GM23248 (cell line): ENCODE results near the gene MSRB3. TPM values are rescaled to one million over a fixed set of nuclear protein-coding genes. Genes with fewer than 3 reads are reported as not detected.

Source experiments
- DNase-seq: peaks from one replicate; pipeline ENCODE4 v3.0.0-alpha.2; 2015
- H2AFZ ChIP-seq: fragments of 200-600 bp; sonication (generic); 2 replicates; pipeline ENCODE4 v1.6.1; 2016; ENCODE audit warnings: antibody characterized with exemption
- H3F3A ChIP-seq: fragments of 200-600 bp; sonication (generic); 2 replicates; pipeline ENCODE4 v1.6.1; 2016; ENCODE audit warnings: mild to moderate bottlenecking, antibody characterized with exemption, mixed run types; ENCODE audit not compliant: insufficient read depth
- H3K27ac ChIP-seq: fragments of 200-600 bp; sonication (generic); 2 replicates; pipeline ENCODE4 v1.5.1; 2016; ENCODE audit warnings: mild to moderate bottlenecking
- H3K27me3 ChIP-seq: fragments of 200-600 bp; sonication (generic); replicated peaks from 2 replicates; pipeline ENCODE4 v1.6.1; 2016; ENCODE audit warnings: mild to moderate bottlenecking; ENCODE audit not compliant: insufficient read depth
- H3K36me3 ChIP-seq: fragments of 200-600 bp; sonication (generic); 2 replicates; pipeline ENCODE4 v1.6.1; 2016; ENCODE audit warnings: low read depth, mild to moderate bottlenecking
- H3K4me1 ChIP-seq: fragments of 200-600 bp; sonication (generic); 2 replicates; pipeline ENCODE4 v1.6.1; 2016; ENCODE audit warnings: mild to moderate bottlenecking; ENCODE audit not compliant: insufficient read depth
- H3K4me2 ChIP-seq: fragments of 200-600 bp; sonication (generic); one replicate; pipeline ENCODE4 v1.6.1; 2016; ENCODE audit warnings: mild to moderate bottlenecking; ENCODE audit not compliant: unreplicated experiment
- H3K4me3 ChIP-seq: fragments of 200-600 bp; sonication (generic); 2 replicates; pipeline ENCODE4 v1.5.1; 2016; ENCODE audit warnings: mild to moderate bottlenecking
- H3K79me2 ChIP-seq: fragments of 200-600 bp; sonication (generic); 2 replicates; pipeline ENCODE4 v1.6.1; 2016; ENCODE audit warnings: mild to moderate bottlenecking; ENCODE audit not compliant: insufficient read depth
- H3K9ac ChIP-seq: fragments of 200-600 bp; sonication (generic); 2 replicates; pipeline ENCODE4 v1.6.1; 2016; ENCODE audit warnings: mild to moderate bottlenecking
- H3K9me2 ChIP-seq: fragments of 200-600 bp; sonication (generic); 2 replicates; pipeline ENCODE4 v1.6.1; 2016; ENCODE audit warnings: mixed run types, mild to moderate bottlenecking, moderate library complexity; ENCODE audit not compliant: insufficient read depth
- H3K9me3 ChIP-seq: fragments of 200-600 bp; sonication (generic); one replicate; pipeline ENCODE4 v1.6.1; 2017; ENCODE audit warnings: low read depth
- H4K20me1 ChIP-seq: fragments of 200-600 bp; sonication (generic); 2 replicates; pipeline ENCODE4 v1.6.0; 2016; ENCODE audit not compliant: insufficient read depth
- EZH2 ChIP-seq: fragments of 200-600 bp; sonication (generic); IDR thresholded peaks from 2 replicates; pipeline ENCODE4 v1.6.1; 2018; ENCODE audit warnings: antibody characterized with exemption, mild to moderate bottlenecking; ENCODE audit not compliant: insufficient read depth, poor library complexity, severe bottlenecking
- EZH2phosphoT487 ChIP-seq: fragments of 200-600 bp; sonication (generic); IDR thresholded peaks from 2 replicates; pipeline ENCODE4 v1.6.1; 2018; ENCODE audit warnings: antibody characterized with exemption, moderate library complexity, mild to moderate bottlenecking, low read depth; ENCODE audit not compliant: insufficient read depth
- WGBS, 2 experiments: methylation state at CpG; one replicate each; pipeline ENCODE4 v1.1.6; 2015 to 2017; ENCODE audit warnings: low lambda C conversion rate in 2 of 2, low coverage in 1 of 2; ENCODE audit errors: missing lambda C conversion rate in 2 of 2; 5-methylcytosine and 5-hydroxymethylcytosine counted together
- in situ Hi-C: fragments of 300-500 bp; cut with MboI; formaldehyde crosslinking; loops from 2 replicates; pipeline ENCODE4 v1.15.0; 2020
- polyA plus RNA-seq: library from polyadenylated mRNA; unstranded; fragments of >200 nt; fragmentation: Nextera tagmentation; extraction: Ambion mirVana; gene quantifications from 2 replicates; pipeline ENCODE4 v1.2.1, GENCODE V29; 2016
- total RNA-seq: library from RNA; depleted of rRNA; stranded (reverse); fragments of >200 nt; shearing (Covaris generic); gene quantifications from 2 replicates; pipeline ENCODE4 v1.2.3, GENCODE V29; 2014

MSRB3 gene
- total and polyA plus RNA-seq, 2 experiments from 2014 or later: 74.1 to 158 TPM

- H3F3A ChIP-seq: peaks cover 19% of the 10 kb centered on the region; the same call in 1 of the 2 replicates
- H3K36me3 ChIP-seq: peaks cover 3% of the 10 kb centered on the region; the same call in 1 of the 2 replicates
- H3K9me2 ChIP-seq: no peaks in the 10 kb centered on the region
- no peaks in the 10 kb centered on the region for H3K79me2 ChIP-seq
- no peak overlapping the region for H2AFZ ChIP-seq
- H3K9ac ChIP-seq: no peak overlapping the region
- TF ChIP-seq EZH2 (no peak), EZH2phosphoT487 (no peak)
- H3K27me3 ChIP-seq: no peaks in the 10 kb centered on the region
- H3K4me2 ChIP-seq: no peak overlapping the region
- no peaks in the 10 kb centered on the region for H4K20me1 ChIP-seq
- H3K27ac ChIP-seq: no peak overlapping the region
- H3K9me3 ChIP-seq: no peaks in the 10 kb centered on the region
- WGBS, 2 experiments: 97 to 100% methylated on average over 3 of the region's 3 CpGs
- no peak for DNase-seq
- in situ Hi-C loops: no loop called here
- H3K4me1 ChIP-seq: no peaks in the 10 kb centered on the region
- no peak overlapping the region for H3K4me3 ChIP-seq
Measured at GRCh38 chr12:65343230-65343629, 64.7 kb downstream of the MSRB3 start.

DNA sequence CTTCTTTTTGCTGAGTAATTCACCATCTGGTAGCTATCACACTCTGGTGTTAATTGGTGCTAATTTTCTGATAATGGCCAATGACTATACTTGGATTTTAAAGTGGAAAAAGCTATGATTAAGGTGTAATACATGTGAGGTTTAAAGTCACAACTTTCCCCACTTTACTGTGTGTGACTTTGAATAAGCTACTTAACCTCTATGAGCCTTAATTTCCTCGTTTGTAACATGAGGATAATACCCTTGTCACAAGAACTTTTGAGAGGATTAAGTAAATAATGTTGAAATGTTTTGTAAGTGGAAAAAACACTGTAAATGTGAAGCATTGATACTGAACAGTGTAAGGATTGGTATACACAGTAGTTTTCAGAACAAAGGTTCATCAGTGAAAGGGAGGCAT lies 65.3 kb downstream of the MSRB3 start:
- Histone ChIP-seq H3K27ac (no peak overlapping the region), H3K9me2 (no peaks in the 10 kb centered on the region), H3K79me2 (no peaks in the 10 kb centered on the region), H3K4me3 (no peak overlapping the region), H3F3A (peaks cover 19% of the 10 kb centered on the region; the same call in 1 of the 2 replicates), H3K4me1 (no peaks in the 10 kb centered on the region), H2AFZ (no peak overlapping the region), H4K20me1 (no peaks in the 10 kb centered on the region), H3K36me3 (peaks cover 3% of the 10 kb centered on the region; the same call in 1 of the 2 replicates), H3K9ac (no peak overlapping the region), H3K27me3 (no peaks in the 10 kb centered on the region), H3K4me2 (no peak overlapping the region), H3K9me3 (no peaks in the 10 kb centered on the region)
- in situ Hi-C loops: no loop called here
- no peak for DNase-seq
- 98 to 100% methylated on average over 1 of the region's 1 CpG for WGBS, 2 experiments
- TF ChIP-seq EZH2phosphoT487 (no peak), EZH2 (no peak)

DNA sequence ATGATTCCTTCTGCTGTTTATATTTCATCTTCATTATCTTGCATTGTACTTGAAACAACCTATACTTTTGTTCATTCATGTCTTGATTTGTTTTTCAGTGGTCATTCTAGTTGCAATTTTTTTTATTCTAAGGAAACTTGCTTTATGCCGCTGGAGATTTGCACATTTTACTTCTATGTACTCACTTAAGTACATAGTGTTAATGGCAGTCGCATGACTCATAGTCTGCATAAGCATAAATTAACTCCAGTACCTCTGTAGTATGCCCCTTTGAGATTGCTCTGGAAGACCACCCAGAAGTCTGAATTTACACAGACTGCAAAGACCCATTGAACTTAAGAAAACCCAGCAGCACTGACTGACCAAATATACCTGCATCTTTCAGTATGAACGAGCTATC lies 77.0 kb downstream of the MSRB3 start:
- Histone ChIP-seq H3K4me2 (no peak overlapping the region), H3K9me2 (peaks cover 6% of the 10 kb centered on the region; the same call in 1 of the 2 replicates), H3K27me3 (no peaks in the 10 kb centered on the region), H3K4me1 (no peaks in the 10 kb centered on the region), H4K20me1 (no peaks in the 10 kb centered on the region), H3K27ac (no peak overlapping the region), H3K4me3 (no peak overlapping the region), H2AFZ (no peak overlapping the region), H3K9ac (no peak overlapping the region), H3K9me3 (no peaks in the 10 kb centered on the region), H3K36me3 (0 out of 2 replicates have a peak, but pooled peaks cover 11% of the 10 kb centered on the region), H3K79me2 (peaks cover 5% of the 10 kb centered on the region; the same call in 1 of the 2 replicates), H3F3A (no peaks in the 10 kb centered on the region; the same call in 1 of the 2 replicates)
- peak; percentile 22 for DNase-seq
- no peak for TF ChIP-seq EZH2
- no peak for TF ChIP-seq EZH2phosphoT487
- WGBS, 2 experiments: 94 to 98% methylated on average over 3 of the region's 3 CpGs
- in situ Hi-C loops: no loop called here

DNA sequence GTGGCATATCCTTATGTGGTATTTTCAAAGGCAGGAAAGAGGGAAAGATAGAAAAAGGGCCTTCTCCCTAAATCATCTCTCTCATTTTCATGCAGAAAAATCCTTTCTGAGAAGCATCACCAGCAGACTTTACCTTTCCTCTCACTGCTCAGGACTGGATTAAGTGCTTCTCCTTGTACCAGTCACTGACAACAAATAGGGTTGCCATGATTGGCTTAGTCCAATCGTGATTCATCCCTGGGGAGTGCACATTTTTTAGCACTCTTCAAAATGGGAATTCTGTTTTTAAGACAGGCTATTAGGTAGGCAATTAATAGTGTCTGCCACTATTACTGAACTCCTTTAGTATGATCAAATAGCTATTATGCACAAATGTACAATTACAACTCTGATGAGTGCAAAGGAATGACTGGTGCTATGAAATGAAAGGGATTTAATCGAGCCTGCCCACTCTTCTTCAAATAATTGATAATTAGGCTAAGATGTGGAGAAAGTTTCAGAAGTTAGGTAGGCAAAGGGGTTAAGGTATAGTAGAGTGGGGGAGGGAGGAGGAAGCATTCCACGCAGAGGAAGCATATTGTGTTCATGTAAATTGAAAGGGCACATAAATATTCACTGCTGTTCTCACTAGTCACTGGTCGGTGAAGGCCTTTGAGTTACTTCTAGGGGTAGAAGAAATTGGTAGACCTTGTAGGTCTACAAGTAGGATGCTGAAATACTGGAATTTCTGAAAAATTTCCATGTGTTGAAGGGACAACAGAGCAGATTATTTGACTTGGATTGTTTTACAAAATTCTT lies 84.0 kb downstream of the MSRB3 start:
- Histone ChIP-seq H3F3A (peaks cover 3% of the 10 kb centered on the region; the same call in 1 of the 2 replicates), H3K27ac (no peak overlapping the region), H3K9me3 (no peaks in the 10 kb centered on the region), H4K20me1 (0 out of 2 replicates have a peak, but pooled peaks cover 3% of the 10 kb centered on the region), H3K4me2 (no peak overlapping the region), H3K27me3 (no peaks in the 10 kb centered on the region), H3K4me1 (peaks cover 9% of the 10 kb centered on the region), H3K4me3 (no peak overlapping the region), H3K9me2 (peaks cover 6% of the 10 kb centered on the region; the same call in 1 of the 2 replicates), H3K9ac (no peak overlapping the region), H2AFZ (no peak overlapping the region), H3K36me3 (peaks cover 28% of the 10 kb centered on the region; the same call in 1 of the 2 replicates), H3K79me2 (peaks cover 6% of the 10 kb centered on the region; the same call in 1 of the 2 replicates)
- in situ Hi-C loops: no loop called here
- peak; percentile 23 for DNase-seq
- WGBS, 2 experiments: 67 to 77% methylated on average over 4 of the region's 4 CpGs
- TF ChIP-seq EZH2phosphoT487 (no peak), EZH2 (no peak)
